ENCODE measurements around the gene UBQLN2.

Gene UBQLN2

DNA sequence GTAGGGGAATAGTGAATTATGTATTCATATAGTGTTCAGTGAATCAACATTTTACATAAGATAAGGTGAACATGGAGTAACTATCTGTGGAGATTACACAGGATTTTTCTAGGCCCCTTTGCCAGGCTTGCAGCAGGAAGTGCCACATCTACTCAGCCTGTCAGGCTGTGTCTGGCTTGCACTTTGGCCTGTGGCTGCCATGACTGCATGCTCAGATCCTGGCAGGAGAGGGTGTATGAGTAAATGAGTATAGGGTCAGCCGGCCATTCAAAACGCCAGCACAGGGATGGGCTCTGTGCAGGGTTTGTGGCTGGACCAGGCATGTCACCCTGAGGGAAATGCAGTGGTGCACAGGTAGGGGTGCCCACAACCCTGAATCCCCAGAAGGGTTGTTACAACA lies 51.9 kb downstream of the UBQLN2 start:
- no peak for DNase-seq
- in situ Hi-C loops (cut with MboI; ENCODE audit: low pct_unique_long_range_greater_than_20kb, low sequenced_read_pairs), result no loop called here
